Measurements from ENCODE around the gene A1BG.

The A1BG gene

GRCh38 chr19:58381460-58382212 is 28.3 kb upstream of the A1BG start:
- H3K4ac ChIP-seq (ENCODE audit: low read length) = no peak overlapping the region
- peak overlapping the region; percentile 69 for H3K4me2 ChIP-seq (ENCODE audit: insufficient read depth, low read length, poor library complexity, severe bottlenecking)
- no peaks in the 10 kb centered on the region for H3K9me3 ChIP-seq (replicated peaks in 1 of 2; ENCODE audit: control insufficient read depth in 2 of 2, insufficient read depth in 1 of 2, low read depth in 1 of 2, low read length in 2 of 2)
- H2BK120ac ChIP-seq (ENCODE audit: low read depth, low read length) = no peak overlapping the region
- peak overlapping the region; percentile 80 for H3K9ac ChIP-seq (ENCODE audit: low read depth, low read length, poor library complexity)
- no peak overlapping the region for H2BK12ac ChIP-seq (ENCODE audit: low read length)
- H3K23ac ChIP-seq (ENCODE audit: low read depth, low read length, poor library complexity) = no peak overlapping the region
- DNase-seq (ENCODE audit: low spot score) = no peak
- WGBS, 2 donors (ENCODE audit: extremely low coverage in 2 of 2, insufficient read length in 2 of 2, insufficient replicate concordance in 1 of 2) = no CpG with 5 or more reads among the region's 26 CpGs
- peaks cover 3% of the 10 kb centered on the region for H3K79me1 ChIP-seq (ENCODE audit: low read depth, low read length)
- H3K14ac ChIP-seq (ENCODE audit: low read length) = no peak overlapping the region
- H2BK15ac ChIP-seq (ENCODE audit: low read length) = no peak overlapping the region
- H3K27ac ChIP-seq (replicated peaks; ENCODE audit: low read length) = no peak overlapping the region
- H3K4me1 ChIP-seq (ENCODE audit: control insufficient read depth in 2 of 2, insufficient read depth in 1 of 2, low read depth in 1 of 2, low read length in 2 of 2) = peaks cover 4 to 17% of the 10 kb centered on the region in 2 donors
- no peak overlapping the region for H2AK5ac ChIP-seq (ENCODE audit: low read depth, low read length)
- H3K4me3 ChIP-seq (ENCODE audit: low read length in 2 of 2) = peak overlapping the region; percentile 62 to 79
- no peak overlapping the region for H4K91ac ChIP-seq (ENCODE audit: low read depth, low read length, poor library complexity)
- no peaks in the 10 kb centered on the region for H3K27me3 ChIP-seq (ENCODE audit: control insufficient read depth in 3 of 3, insufficient read depth in 3 of 3, low read depth in 1 of 3, low read length in 3 of 3)
- H2AFZ ChIP-seq (ENCODE audit: low read length) = no peak overlapping the region
- no peak overlapping the region for H3K18ac ChIP-seq (ENCODE audit: low read length)
- H3K36me3 ChIP-seq (replicated peaks in 1 of 2; ENCODE audit: control insufficient read depth in 2 of 2, insufficient read depth in 2 of 2, low read length in 2 of 2) = peaks cover 0 to 2% of the 10 kb centered on the region in 2 donors
- H2BK5ac ChIP-seq (ENCODE audit: low read length) = no peak overlapping the region
- no peak overlapping the region for H4K8ac ChIP-seq (ENCODE audit: low read depth, low read length)

- H3K4ac ChIP-seq (ENCODE audit: low read length) = no peak within 1 kb of the TSS
- no CpG with 5 or more reads among the region's 83 CpGs for WGBS, 2 donors (ENCODE audit: extremely low coverage in 2 of 2, insufficient read length in 2 of 2, insufficient replicate concordance in 1 of 2)
- H3K27me3 ChIP-seq (ENCODE audit: control insufficient read depth in 3 of 3, insufficient read depth in 3 of 3, low read depth in 1 of 3, low read length in 3 of 3) = no peaks in the 10 kb centered on the region
- H3K9ac ChIP-seq (ENCODE audit: low read depth, low read length, poor library complexity) = peak within 1 kb of the TSS; percentile 90
- no peak within 1 kb of the TSS for H2BK15ac ChIP-seq (ENCODE audit: low read length)
- DNase-seq (ENCODE audit: low spot score) = peak; percentile 100
- H3K4me3 ChIP-seq (ENCODE audit: low read length in 2 of 2) = peak within 1 kb of the TSS; percentile 62 to 87
- peaks cover 0 to 2% of the 10 kb centered on the region in 2 donors for H3K36me3 ChIP-seq (replicated peaks in 1 of 2; ENCODE audit: control insufficient read depth in 2 of 2, insufficient read depth in 2 of 2, low read length in 2 of 2)
- H2AK5ac ChIP-seq (ENCODE audit: low read depth, low read length) = no peak within 1 kb of the TSS
- peak within 1 kb of the TSS; percentile 40 for H4K91ac ChIP-seq (ENCODE audit: low read depth, low read length, poor library complexity)
- H3K23ac ChIP-seq (ENCODE audit: low read depth, low read length, poor library complexity) = peak within 1 kb of the TSS; percentile 99
- H4K8ac ChIP-seq (ENCODE audit: low read depth, low read length) = no peak within 1 kb of the TSS
- no peak within 1 kb of the TSS for H2BK12ac ChIP-seq (ENCODE audit: low read length)
- no peak within 1 kb of the TSS for H2BK120ac ChIP-seq (ENCODE audit: low read depth, low read length)
- peak within 1 kb of the TSS; percentile 89 for H2AFZ ChIP-seq (ENCODE audit: low read length)
- no peaks in the 10 kb centered on the region for H3K9me3 ChIP-seq (replicated peaks in 1 of 2; ENCODE audit: control insufficient read depth in 2 of 2, insufficient read depth in 1 of 2, low read depth in 1 of 2, low read length in 2 of 2)
- H2BK5ac ChIP-seq (ENCODE audit: low read length) = no peak within 1 kb of the TSS
- peaks cover 4 to 14% of the 10 kb centered on the region in 2 donors for H3K4me1 ChIP-seq (ENCODE audit: control insufficient read depth in 2 of 2, insufficient read depth in 1 of 2, low read depth in 1 of 2, low read length in 2 of 2)
- peaks cover 3% of the 10 kb centered on the region for H3K79me1 ChIP-seq (ENCODE audit: low read depth, low read length)
- H3K4me2 ChIP-seq (ENCODE audit: insufficient read depth, low read length, poor library complexity, severe bottlenecking) = peak within 1 kb of the TSS; percentile 94
- H3K18ac ChIP-seq (ENCODE audit: low read length) = peak within 1 kb of the TSS; percentile 96
- H3K27ac ChIP-seq (replicated peaks; ENCODE audit: low read length) = peak within 1 kb of the TSS; percentile 80
- peak within 1 kb of the TSS; percentile 41 for H3K14ac ChIP-seq (ENCODE audit: low read length)
Observed at GRCh38 chr19:58380662-58381459, 27.6 kb upstream of the A1BG start, which contains the start of gene ZNF837. Gene ZNF837, minus strand, starts transcription at chr19:58381030. Its CDS starts 11,698 bp downstream, at chr19:58369332.

GRCh38 chr19:58380037-58380661 is 26.9 kb upstream of the A1BG start:
- WGBS, 2 donors (ENCODE audit: extremely low coverage in 2 of 2, insufficient read length in 2 of 2, insufficient replicate concordance in 1 of 2) = no CpG with 5 or more reads among the region's 24 CpGs
- Histone ChIP-seq H3K79me1 (ENCODE audit: low read depth, low read length) (peaks cover 3% of the 10 kb centered on the region), H2AK5ac (ENCODE audit: low read depth, low read length) (no peak overlapping the region), H3K14ac (ENCODE audit: low read length) (peak overlapping the region; percentile 0), H3K36me3 (replicated peaks in 1 of 2; ENCODE audit: control insufficient read depth in 2 of 2, insufficient read depth in 2 of 2, low read length in 2 of 2) (peaks cover 0 to 2% of the 10 kb centered on the region in 2 donors), H3K9me3 (replicated peaks in 1 of 2; ENCODE audit: control insufficient read depth in 2 of 2, insufficient read depth in 1 of 2, low read depth in 1 of 2, low read length in 2 of 2) (no peaks in the 10 kb centered on the region), H3K4me1 (ENCODE audit: control insufficient read depth in 2 of 2, insufficient read depth in 1 of 2, low read depth in 1 of 2, low read length in 2 of 2) (peaks cover 1 to 7% of the 10 kb centered on the region in 2 donors), H2BK5ac (ENCODE audit: low read length) (no peak overlapping the region), H4K8ac (ENCODE audit: low read depth, low read length) (no peak overlapping the region), H3K4ac (ENCODE audit: low read length) (no peak overlapping the region), H3K9ac (ENCODE audit: low read depth, low read length, poor library complexity) (peak overlapping the region; percentile 61), H3K18ac (ENCODE audit: low read length) (peak overlapping the region; percentile 96), H3K4me2 (ENCODE audit: insufficient read depth, low read length, poor library complexity, severe bottlenecking) (peak overlapping the region; percentile 94), H4K91ac (ENCODE audit: low read depth, low read length, poor library complexity) (no peak overlapping the region), H3K27me3 (ENCODE audit: control insufficient read depth in 3 of 3, insufficient read depth in 3 of 3, low read depth in 1 of 3, low read length in 3 of 3) (no peaks in the 10 kb centered on the region), H2BK12ac (ENCODE audit: low read length) (no peak overlapping the region), H3K23ac (ENCODE audit: low read depth, low read length, poor library complexity) (peak overlapping the region; percentile 99), H3K27ac (replicated peaks; ENCODE audit: low read length) (peak overlapping the region; percentile 68), H3K4me3 (ENCODE audit: low read length in 2 of 2) (peak overlapping the region; percentile 62 to 87), H2BK15ac (ENCODE audit: low read length) (no peak overlapping the region), H2BK120ac (ENCODE audit: low read depth, low read length) (no peak overlapping the region), H2AFZ (ENCODE audit: low read length) (peak overlapping the region; percentile 89)
- DNase-seq (ENCODE audit: low spot score) = no peak
